Activated CD4-positive, alpha-beta T cell treated with anti-CD3 and anti-CD28 coated beads for 4 hours (primary cell): ENCODE measurements around the gene UBE2I.
A peak's percentile ranks its signal among the peaks of the same experiment; 100 is the strongest.

Source experiments
- DNase-seq, 2 donors: peaks; one replicate each; pipeline ENCODE4 v3.0.0-alpha.2; 2020

The UBE2I gene

DNA sequence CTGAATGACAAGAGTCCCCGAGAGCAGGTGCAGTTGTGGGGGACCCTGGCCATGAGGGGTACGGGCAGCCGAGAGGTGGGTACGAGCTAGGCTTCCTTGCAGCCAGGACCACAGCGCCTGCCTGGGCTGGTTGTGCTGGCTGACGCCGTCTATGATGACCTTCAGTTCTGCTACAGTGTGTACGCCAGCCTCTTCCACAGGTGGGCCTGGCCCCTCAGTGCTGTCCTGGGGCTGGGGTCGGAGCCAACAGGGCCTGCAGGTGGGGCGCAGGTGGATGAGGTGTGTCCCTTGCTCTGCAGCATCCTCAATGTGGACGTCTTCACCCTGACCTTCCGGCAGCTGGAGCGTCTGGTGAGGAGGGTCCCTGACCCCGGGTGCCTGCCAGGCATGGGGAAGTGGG is 35.1 kb downstream of the UBE2I start:
- DNase-seq: no peak

DNA sequence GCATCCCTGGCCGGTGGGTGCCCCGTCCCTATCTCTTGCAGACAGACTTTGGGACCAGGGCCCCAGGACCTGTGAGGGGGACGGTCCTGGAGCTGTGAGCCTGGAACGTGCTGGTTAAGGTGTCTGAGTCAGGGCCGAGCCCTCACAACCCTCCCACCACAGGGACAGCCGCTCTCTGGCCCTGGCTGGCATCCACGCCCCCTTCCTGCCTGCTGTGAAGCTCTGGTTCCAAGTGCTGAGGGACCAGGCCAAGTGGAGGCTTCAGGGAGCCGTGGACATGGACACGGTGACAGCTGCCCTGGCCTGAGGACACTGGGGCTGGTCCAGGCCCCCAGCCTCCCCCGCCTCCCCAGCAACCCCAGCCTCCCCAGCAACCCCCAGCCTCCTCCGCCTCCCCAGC is 35.7 kb downstream of the UBE2I start:
- no peak for DNase-seq

DNA sequence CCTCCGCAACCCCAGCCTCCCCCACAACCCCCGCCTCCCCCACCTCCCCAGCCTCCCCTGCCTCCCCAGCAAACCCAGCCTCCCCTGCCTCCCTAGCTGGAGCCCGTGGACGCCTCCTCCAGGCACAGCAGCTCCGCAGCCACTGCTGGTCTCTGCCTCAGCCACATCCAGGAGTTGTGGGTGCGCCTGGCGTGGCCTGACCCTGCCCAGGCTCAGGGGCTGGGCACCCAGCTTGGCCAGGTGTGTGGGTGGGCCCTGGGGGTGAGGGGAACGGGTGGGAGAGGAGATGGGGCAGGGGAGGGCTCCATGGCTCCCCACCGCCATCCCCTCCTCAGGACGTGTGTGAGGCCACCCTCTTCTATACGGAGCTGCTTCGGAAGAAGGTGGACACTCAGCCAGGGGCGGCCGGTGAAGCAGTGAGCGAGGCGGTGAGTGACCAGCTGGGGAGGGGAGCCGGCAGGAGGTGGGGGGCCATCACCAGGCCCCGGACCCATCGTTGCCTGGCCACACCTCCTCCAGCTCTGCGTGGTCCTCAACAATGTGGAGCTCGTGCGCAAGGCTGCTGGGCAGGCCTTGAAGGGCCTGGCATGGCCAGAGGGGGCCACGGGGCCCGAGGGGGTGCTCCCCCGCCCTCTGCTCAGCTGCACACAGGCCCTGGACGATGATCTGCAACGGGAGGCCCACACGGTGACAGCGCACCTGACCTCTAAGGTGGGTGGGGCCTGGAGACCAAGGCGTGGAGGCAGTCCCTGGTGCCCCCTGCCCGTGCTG is 36.4 kb downstream of the UBE2I start:
- no peak for DNase-seq

DNA sequence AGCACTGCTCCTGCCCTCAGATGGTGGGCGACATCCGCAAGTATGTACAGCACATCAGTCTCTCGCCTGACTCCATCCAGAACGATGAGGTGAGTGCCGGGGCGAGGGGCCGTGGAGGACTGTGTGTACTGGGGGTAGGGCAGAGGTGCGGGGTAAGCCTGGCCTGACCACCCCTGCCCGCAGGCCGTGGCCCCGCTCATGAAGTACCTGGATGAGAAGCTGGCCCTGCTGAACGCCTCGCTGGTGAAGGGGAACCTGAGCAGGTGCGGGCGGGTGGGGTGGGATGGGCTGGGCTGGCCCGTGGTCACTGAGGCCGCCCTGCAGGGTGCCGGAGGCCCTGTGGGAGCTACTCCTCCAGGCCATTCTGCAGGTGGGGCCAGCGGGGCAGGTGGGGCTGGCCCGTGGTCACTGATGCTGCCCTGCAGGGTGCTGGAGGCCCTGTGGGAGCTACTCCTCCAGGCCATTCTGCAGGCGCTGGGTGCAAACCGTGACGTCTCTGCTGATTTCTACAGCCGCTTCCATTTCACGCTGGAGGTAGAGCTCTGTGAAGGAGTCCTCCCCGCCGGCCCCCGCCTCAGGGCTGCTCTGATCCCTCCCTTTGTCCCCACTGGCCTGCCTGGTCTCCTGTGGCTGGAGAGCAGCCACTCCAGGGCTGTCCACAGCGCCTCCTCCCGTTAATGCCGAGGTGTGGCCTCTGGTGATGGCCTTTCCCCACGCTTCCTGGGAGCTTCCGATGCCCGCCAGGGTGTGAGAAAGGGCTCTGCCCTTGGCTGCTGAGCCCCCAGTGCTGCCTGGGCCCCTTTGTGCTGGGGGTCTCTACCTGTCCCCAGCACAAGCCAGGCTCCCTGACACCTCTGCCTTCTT is 37.2 kb downstream of the UBE2I start:
- no peak for DNase-seq

DNA sequence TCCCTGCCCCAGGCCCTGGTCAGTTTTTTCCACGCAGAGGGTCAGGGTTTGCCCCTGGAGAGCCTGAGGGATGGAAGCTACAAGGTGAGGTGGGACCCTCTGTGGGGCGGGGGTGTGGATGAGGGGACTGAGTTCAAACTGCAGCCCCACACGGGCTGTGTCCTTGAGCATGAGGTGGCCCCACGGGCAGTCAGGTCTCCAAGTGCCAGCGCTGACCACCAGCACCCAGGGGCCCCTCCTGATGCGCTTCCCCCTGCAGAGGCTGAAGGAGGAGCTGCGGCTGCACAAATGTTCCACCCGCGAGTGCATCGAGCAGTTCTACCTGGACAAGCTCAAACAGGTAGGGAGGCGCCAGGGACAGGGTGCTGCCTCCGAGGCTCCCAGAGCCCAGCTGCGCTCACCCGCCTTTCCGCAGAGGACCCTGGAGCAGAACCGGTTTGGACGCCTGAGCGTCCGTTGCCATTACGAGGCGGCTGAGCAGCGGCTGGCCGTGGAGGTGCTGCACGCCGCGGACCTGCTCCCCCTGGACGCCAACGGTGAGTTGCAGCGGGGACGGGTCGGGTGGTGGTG is 37.9 kb downstream of the UBE2I start:
- no peak for DNase-seq

DNA sequence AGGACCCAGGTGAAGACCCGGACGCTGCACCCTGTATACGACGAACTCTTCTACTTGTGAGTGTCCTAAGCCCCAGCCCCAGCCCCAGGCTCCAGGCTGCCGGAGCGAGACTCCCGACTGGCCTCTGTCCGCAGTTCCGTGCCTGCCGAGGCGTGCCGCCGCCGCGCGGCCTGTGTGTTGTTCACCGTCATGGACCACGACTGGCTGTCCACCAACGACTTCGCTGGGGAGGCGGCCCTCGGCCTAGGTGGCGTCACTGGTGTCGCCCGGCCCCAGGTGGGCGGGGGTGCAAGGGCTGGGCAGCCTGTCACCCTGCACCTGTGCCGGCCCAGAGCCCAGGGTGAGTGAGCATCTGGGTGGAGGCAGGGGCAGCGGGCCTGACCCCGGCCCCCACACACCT is 38.5 kb downstream of the UBE2I start:
- DNase-seq: no peak

DNA sequence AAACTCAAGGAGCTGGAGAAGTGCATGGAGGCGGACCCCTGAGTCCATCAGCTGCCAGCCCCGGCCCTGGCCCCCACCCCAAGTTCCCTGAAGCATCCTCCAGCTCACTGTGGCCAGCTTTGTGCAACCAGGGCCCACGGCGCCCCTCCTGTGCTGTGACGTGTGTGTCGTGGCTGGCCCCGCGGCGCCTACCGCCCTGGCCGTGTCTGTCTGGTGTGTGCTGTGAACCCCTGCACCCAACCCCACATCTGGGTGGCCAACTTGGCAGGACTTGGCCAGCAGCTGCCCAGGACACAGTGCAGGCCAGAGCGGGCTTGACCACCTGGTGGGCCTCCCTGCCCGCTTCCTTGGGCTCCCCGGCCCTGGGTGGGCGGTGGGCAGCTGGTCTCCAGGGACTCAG is 39.0 kb downstream of the UBE2I start:
- no peak for DNase-seq

DNA sequence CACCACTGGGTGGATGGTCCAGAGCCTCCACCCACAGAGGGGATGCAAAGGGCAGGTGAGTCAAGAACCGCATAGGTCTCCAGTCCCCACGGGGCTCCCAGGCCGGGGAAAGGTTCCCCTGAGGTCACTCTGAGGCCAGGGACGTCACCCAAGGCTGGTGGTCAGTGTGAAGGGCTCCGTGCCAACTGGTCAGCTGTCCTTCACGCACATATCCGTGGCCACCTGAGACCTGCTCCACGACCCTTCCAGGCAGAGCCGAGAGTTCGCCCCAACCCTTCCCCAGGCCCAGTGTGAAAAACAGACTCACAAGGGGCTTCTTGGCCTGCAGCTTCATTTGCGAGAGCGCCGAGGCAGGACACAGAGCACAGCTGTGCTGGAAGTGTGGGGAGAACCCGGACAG is 39.5 kb downstream of the UBE2I start:
- no peak for DNase-seq

DNA sequence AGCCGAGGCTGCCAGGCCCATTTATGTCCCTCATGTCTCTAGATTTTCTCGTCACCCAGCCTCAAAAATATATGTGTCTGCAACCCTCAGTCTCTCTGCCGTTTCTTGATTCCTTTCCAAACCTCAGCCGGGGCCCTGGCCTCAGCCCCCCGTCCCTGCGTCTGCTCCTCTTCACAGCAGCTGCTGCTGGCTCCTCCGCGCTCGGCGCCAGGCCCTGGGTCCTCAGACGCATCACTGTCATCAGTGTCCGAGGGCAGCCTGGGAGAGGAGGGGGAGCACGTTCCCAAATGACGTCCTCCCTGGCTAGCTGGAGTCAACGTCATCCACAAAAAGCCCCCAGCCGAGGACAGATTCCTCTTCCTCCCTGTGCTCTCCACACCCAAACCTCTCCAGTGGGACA is 39.9 kb downstream of the UBE2I start:
- DNase-seq: no peak

DNA sequence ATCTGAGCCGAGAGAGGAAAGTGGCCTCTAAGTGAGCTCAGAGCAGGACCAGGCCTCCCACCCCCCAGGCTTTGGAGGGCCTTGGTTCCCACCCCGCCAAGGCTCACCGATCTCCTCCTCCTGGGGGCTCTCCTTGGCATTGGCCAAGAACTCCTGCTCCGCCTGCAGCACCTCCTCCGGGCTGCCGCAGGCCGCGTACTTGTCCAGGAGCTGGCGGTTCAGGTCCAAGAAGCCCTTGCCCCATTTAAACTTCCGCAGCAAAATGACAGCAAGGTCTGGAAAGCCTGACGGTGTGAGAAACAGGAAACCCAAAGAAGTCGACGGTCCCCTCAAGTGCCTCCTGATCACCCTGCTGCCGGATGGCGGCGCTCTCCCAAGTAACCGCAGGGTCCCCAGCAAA is 40.5 kb downstream of the UBE2I start:
- DNase-seq: no peak

DNA sequence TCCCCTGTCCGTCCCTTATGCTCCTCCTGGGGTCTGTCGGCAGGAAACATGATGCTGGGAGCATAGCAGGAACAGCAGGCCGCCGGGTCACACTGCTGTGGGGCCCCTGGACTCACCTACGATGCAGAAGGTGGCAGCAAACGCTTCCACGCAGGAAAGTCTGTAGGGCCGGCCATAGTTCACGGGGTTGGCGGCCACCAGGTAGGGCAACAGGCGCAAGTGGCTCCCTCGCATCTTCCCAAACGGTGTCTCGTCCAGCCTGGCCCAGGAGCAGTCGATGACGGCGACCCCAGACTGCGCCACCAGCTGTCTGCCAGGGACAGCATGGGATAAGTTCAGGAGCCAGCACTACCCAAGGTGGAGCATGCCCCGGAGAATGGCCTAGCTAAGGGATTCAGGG is 41.3 kb downstream of the UBE2I start:
- no peak for DNase-seq

DNA sequence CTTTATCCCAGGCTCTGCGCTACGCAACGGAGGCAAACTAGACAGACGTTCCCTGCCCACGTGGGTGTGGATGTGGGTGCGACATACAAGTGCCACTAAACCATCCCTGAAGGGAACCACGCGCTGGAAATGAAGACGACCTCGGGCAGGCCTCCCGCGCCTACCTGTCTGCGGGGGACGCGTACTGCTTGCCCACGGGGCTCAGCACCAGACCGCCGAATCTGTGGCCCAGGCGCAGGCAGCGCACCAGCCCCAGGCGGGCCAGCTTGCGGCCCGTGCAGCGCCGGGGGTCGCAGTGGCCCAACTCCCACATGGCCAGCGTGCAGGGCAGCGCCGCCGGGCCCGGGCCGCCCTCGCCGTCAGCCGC is 41.8 kb downstream of the UBE2I start:
- DNase-seq: peak in 1 of 2 donors; percentile 34

DNA sequence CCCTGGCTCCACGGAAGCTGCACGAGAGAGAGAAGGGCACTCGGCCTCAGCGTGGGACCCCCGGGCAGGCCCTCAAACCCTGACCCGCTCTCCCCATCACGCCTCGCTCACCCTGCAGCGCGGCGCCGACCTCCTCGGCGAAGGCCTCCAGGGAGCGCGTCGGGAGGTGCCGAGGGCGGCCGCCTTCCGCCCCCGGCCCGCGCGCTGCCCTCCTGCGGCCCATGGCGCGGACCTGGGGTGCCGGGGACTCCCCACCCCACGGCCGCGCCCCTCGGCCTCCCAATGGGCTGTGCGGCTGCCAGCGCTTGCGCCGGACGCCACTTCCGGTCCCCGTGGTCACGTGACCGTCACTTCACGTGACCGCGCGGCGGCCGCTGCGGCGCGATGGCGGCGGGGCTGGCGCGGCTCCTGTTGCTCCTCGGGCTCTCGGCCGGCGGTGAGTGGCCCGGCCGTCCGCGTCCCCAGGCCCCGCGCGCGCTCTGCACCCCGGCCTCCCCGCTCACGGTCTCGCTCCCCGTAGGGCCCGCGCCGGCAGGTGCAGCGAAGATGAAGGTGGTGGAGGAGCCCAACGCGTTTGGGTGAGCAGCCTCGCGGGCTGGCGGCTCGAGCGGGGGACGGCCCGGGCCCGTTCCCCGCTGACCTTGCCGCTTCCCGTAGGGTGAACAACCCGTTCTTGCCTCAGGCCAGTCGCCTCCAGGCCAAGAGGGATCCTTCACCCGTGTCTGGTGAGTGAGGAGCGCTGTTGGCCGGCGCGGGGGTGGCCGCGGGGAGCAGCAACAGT is 42.3 kb downstream of the UBE2I start, which contains the start of the genes GNPTG and TSR3:
GNPTG (plus strand) TSS at position 350 of the 781 bp plus-strand sequence; CDS start at position 385, 35 bp downstream.
TSR3 (minus strand) TSS at position 297 of the 781 bp plus-strand sequence; CDS start at position 223, 74 bp downstream.
- peak; percentile 77 to 81 for DNase-seq

DNA sequence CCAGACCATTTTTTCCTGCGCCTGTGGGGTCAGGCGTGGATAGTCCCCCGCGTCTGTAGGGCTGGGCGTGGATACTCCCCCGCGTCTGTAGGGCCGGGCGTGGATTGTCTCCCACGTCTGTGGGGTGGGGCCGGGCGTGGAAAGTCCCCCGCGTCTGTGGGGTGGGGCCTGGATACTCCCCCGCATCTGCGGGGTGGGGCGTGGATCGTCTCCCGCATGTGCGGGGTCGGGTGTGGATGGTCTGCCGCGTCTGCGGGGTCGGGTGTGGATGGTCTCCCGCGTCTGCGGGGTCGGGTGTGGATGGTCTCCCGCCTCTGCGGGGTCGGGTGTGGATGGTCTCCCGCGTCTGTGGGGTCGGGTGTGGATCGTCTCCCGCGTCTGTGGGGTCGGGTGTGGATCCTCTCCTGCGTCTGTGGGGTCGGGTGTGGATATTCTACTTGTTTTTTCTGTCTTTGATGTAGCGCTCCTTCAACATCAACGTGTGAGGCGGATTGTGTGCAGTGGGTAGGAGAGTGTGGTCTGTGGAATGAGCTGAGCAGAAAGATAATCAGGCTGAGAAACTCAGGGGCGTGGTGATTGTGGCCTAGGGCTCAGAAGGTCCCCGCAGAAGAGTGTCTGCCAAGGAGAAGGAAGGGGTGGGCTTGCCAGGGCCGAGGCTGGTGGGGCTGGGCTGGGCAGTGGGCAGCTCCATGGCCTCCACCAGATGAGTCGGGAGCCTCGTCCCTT is 45.5 kb downstream of the UBE2I start:
- no peak for DNase-seq

DNA sequence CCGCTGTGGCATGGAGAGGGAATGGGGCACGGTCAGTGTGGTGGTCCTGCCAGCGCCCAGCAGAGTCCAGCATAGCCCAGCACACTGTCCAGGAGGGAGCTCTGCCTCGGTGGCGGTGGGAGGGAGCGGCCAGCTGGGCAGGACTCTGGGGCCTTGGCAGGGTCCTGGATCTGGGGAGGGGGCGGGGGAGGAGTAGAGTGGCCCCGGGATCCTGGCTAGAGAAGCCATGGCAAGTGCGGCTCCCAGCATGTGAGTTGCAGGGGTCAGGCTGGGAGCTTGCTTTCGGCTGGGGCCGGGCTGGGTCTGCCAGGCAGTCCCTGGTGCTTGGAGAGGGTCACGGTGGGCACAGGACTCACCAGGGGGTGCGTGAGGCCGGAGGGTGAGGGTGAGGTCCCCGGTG is 46.2 kb downstream of the UBE2I start:
- DNase-seq: no peak

DNA sequence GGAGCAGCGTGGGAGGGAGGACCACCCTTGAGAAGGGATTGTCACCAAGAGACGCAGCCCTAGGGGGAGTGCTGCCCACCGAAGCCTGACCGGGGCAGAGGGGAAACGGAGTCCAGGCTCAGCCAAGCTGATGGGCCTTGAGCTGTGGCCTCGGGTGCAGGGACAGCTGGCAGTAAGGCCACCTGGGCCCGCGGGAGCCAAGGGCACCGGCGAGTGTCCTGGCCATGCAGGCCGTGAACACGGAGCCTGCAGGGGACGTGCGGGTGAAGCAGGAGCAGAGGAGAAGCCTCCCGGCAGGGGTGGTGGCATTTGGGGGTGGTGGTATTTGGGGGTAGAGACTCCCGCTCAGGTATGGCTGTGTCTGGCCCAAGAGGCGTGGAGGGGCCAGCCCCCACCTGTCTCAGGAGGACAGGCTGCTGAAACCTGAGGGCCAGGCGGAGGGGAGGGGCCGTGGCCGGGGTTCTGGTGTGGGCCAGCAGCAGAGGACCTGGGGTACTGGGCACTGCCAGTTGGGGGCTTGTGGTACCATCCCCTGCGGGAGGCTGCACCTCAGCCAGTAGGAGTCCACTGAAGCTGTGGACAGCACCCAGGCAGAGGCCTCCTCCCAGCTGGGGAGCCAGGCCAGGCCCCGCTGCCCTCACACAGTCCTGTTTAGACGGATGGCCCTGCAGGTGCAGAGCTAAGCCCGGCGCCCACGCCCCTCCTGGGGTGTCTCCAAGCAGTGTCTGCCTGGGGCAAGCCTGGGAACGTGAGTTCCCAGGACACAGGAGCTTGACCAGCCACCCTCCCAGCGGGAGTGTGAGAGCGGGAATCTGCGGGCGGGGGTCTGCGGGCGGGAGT is 46.8 kb downstream of the UBE2I start:
- no peak for DNase-seq

DNA sequence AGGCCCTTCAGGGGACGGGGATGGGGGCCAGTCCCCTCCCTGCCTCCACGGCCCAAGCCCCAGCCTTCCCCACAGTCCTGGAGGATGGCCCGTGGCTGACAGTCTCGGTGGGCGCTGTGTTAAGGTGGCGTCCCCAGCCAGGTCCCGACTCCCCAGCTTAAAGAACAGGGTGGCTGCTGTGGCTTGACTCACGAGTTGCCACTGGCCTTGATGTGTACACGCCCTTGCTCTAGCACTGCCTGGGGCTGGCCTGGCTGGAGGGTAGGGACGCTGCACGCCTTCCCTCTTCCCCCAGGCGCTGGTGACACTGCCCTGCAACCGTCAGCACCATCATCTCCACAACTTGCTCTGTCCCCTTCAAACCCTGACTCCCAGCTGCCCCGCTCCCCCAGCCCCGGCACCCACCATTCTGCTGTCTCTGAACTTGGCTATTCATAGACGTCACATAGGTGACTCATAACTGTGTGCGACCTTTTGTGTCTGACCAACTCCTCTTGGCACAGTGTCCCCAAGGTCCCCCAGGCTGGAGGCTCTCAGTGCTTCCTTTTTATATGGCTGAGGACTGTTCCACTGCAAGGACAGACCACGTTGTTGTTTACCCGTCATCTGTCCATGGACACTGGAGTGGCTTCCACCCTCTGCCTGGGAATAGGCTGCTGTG is 48.6 kb downstream of the UBE2I start:
- DNase-seq: no peak

DNA sequence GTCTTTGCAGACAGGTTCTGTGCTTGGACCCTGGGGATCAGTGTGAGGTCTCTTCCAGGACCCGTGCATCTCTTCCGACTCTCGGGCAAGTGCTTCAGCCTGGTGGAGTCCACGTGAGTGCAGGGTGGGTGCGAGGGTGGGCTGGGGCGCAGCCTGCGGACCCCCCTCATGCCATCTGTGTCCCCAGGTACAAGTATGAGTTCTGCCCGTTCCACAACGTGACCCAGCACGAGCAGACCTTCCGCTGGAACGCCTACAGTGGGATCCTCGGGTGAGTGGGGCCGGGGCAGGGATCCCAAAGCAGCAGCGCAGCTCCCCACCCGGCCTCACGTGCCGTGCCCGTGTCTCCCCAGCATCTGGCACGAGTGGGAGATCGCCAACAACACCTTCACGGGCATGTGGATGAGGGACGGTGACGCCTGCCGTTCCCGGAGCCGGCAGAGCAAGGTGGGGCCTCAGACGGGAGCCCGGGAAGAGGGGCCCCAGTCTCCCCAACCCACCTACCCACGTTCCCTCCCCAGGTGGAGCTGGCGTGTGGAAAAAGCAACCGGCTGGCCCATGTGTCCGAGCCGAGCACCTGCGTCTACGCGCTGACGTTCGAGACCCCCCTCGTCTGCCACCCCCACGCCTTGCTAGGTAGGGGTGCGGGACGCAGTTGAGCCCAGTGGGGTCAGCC is 52.4 kb downstream of the UBE2I start:
- no peak for DNase-seq

DNA sequence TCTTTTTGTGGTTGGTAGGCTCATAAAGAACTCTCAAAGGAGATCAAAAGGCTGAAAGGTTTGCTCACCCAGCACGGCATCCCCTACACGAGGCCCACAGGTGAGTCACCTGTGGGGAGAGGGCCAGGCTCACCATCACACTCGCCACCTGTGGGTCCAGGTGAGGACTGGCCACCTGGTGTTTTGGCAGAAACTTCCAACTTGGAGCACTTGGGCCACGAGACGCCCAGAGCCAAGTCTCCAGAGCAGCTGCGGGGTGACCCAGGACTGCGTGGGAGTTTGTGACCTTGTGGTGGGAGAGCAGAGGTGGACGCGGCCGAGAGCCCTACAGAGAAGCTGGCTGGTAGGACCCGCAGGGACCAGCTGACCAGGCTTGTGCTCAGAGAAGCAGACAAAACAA is 53.4 kb downstream of the UBE2I start:
- no peak for DNase-seq

DNA sequence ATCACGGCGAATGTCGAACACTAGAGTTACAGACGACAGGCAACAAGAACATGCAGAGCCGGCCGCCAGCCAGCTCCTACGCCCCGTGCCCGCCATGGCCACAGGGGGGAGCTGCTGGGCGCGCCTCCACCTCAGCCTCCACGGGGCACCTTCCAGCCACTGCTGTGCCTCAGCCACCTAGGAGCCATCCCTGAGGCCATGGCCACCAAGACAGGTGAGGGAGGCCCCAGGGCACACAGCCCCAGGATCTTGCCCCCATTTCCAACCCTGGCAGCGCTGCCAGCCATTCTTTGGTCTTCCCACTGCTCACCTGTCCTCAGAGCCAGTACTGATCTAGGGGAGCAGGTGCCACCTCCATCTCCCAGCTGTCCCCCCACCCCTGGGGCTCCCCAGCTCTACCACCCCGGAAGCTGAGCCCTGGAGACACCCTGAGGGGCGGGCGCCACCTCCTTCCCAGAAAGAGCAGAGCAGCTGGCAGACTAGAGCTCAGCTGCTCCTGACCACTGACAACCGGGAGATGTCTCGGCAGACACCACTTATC is 54.1 kb downstream of the UBE2I start:
- DNase-seq: peak; percentile 67 to 69
